Nephron progenitor cell (in vitro differentiated cells): Measurements from ENCODE around the gene CNTNAP2.

Experiments
- DNase-seq: peaks from one replicate; pipeline ENCODE4 v3.0.0; 2021
- H3K27ac Mint-ChIP-seq: 2 replicates; pipeline ENCODE4 v1.8.0; 2021; ENCODE audit warnings: mild to moderate bottlenecking, moderate library complexity, mixed read lengths
- H3K27me3 Mint-ChIP-seq: 2 replicates; pipeline ENCODE4 v1.8.0; 2021; ENCODE audit warnings: mild to moderate bottlenecking, low read depth, mixed read lengths; ENCODE audit not compliant: poor library complexity
- H3K36me3 Mint-ChIP-seq: 2 replicates; pipeline ENCODE4 v1.8.0; 2021; ENCODE audit warnings: low read depth, mixed read lengths
- H3K4me1 Mint-ChIP-seq: 2 replicates; pipeline ENCODE4 v1.8.0; 2021; ENCODE audit warnings: mixed read lengths
- H3K4me3 Mint-ChIP-seq: 2 replicates; pipeline ENCODE4 v1.8.0; 2021; ENCODE audit warnings: mild to moderate bottlenecking, moderate library complexity, mixed read lengths
- H3K9me3 Mint-ChIP-seq: 2 replicates; pipeline ENCODE4 v1.8.0; 2021; ENCODE audit warnings: mild to moderate bottlenecking, moderate library complexity, mixed read lengths
- CTCF ChIP-seq: fragments of 200-600 bp; sonication (generic); IDR thresholded peaks from 2 replicates; pipeline ENCODE4 v1.5.0; 2021; ENCODE audit warnings: antibody characterized with exemption

CNTNAP2 gene

GRCh38 chr7:146861701-146862100 lies 745.1 kb downstream of the CNTNAP2 start:
- no peaks in the 10 kb centered on the region for H3K27me3 Mint-ChIP-seq
- no peak overlapping the region for H3K4me3 Mint-ChIP-seq
- no peaks in the 10 kb centered on the region for H3K9me3 Mint-ChIP-seq
- DNase-seq, result no peak
- no peaks in the 10 kb centered on the region for H3K4me1 Mint-ChIP-seq
- TF ChIP-seq CTCF, result no peak
- no peaks in the 10 kb centered on the region for H3K36me3 Mint-ChIP-seq
- no peak overlapping the region for H3K27ac Mint-ChIP-seq

- Mint-ChIP-seq H3K27me3 (no peaks in the 10 kb centered on the region), H3K4me3 (no peak overlapping the region), H3K4me1 (no peaks in the 10 kb centered on the region), H3K36me3 (no peaks in the 10 kb centered on the region), H3K27ac (no peak overlapping the region), H3K9me3 (no peaks in the 10 kb centered on the region)
- no peak for DNase-seq
- no peak for TF ChIP-seq CTCF
Measured at GRCh38 chr7:146862415-146862814, 745.8 kb downstream of the CNTNAP2 start.

- no peaks in the 10 kb centered on the region for H3K9me3 Mint-ChIP-seq
- H3K4me1 Mint-ChIP-seq, result no peaks in the 10 kb centered on the region
- H3K27me3 Mint-ChIP-seq, result peaks cover 3% of the 10 kb centered on the region
- no peaks in the 10 kb centered on the region for H3K36me3 Mint-ChIP-seq
- no peak overlapping the region for H3K27ac Mint-ChIP-seq
- H3K4me3 Mint-ChIP-seq, result no peak overlapping the region
- no peak for DNase-seq
- TF ChIP-seq CTCF, result no peak
Measured at GRCh38 chr7:146864644-146865043, 748.0 kb downstream of the CNTNAP2 start.

- Mint-ChIP-seq H3K27me3 (peaks cover 3% of the 10 kb centered on the region), H3K4me3 (no peak overlapping the region), H3K27ac (no peak overlapping the region), H3K36me3 (no peaks in the 10 kb centered on the region), H3K9me3 (no peaks in the 10 kb centered on the region), H3K4me1 (no peaks in the 10 kb centered on the region)
- no peak for TF ChIP-seq CTCF
- DNase-seq, result no peak
Measured at GRCh38 chr7:146865696-146866095, 749.1 kb downstream of the CNTNAP2 start.

- Mint-ChIP-seq H3K4me1 (no peaks in the 10 kb centered on the region), H3K36me3 (no peaks in the 10 kb centered on the region), H3K27me3 (no peaks in the 10 kb centered on the region), H3K9me3 (no peaks in the 10 kb centered on the region), H3K27ac (no peak overlapping the region), H3K4me3 (no peak overlapping the region)
- DNase-seq, result no peak
- no peak for TF ChIP-seq CTCF
Measured at GRCh38 chr7:146874722-146875121, 758.1 kb downstream of the CNTNAP2 start.

- H3K36me3 Mint-ChIP-seq, result no peaks in the 10 kb centered on the region
Measured at GRCh38 chr7:146875237-146875785, 758.7 kb downstream of the CNTNAP2 start.

More at GRCh38 chr7:146875237-146875785, 758.7 kb downstream of the CNTNAP2 start:
- Mint-ChIP-seq H3K4me3 (no peak overlapping the region), H3K9me3 (no peaks in the 10 kb centered on the region), H3K4me1 (no peaks in the 10 kb centered on the region), H3K27me3 (no peaks in the 10 kb centered on the region), H3K27ac (no peak overlapping the region)
- no peak for TF ChIP-seq CTCF
- no peak for DNase-seq
